NAMALWA (cell line): ENCODE results near the gene GPSM1.

Experiments used
- DNase-seq: peaks from one replicate; pipeline ENCODE4 v3.0.0-alpha.2; 2015; ENCODE audit warnings: low spot score

The GPSM1 gene

GRCh38 chr9:136290508-136291000 is 36.8 kb upstream of the GPSM1 start:
- DNase-seq, result no peak

- no peak for DNase-seq
These were observed 35.9 kb upstream of the GPSM1 start for GRCh38 chr9:136291306-136292025.

GRCh38 chr9:136292026-136292538 is 35.3 kb upstream of the GPSM1 start:
- DNase-seq, result no peak

GRCh38 chr9:136292591-136293448 is 34.5 kb upstream of the GPSM1 start:
- DNase-seq, result no peak

GRCh38 chr9:136293476-136294077 is 33.8 kb upstream of the GPSM1 start:
- DNase-seq, result no peak

GRCh38 chr9:136294437-136294836 is 32.9 kb upstream of the GPSM1 start:
- DNase-seq, result no peak

- no peak for DNase-seq
These were observed 32.3 kb upstream of the GPSM1 start for GRCh38 chr9:136295055-136295454.

GRCh38 chr9:136295542-136296433 is 31.6 kb upstream of the GPSM1 start:
- DNase-seq, result no peak

- DNase-seq, result no peak
These were observed 30.8 kb upstream of the GPSM1 start for GRCh38 chr9:136296434-136297015.

GRCh38 chr9:136297016-136297691 is 30.2 kb upstream of the GPSM1 start:
- DNase-seq, result peak; percentile 73

GRCh38 chr9:136297766-136298735 is 29.3 kb upstream of the GPSM1 start:
- no peak for DNase-seq

- no peak for DNase-seq
These were observed 28.2 kb upstream of the GPSM1 start for GRCh38 chr9:136299116-136299515.

- DNase-seq, result no peak
These were observed 27.8 kb upstream of the GPSM1 start for GRCh38 chr9:136299541-136299940.

GRCh38 chr9:136300016-136300545 is 27.3 kb upstream of the GPSM1 start:
- no peak for DNase-seq

GRCh38 chr9:136300866-136301265 is 26.5 kb upstream of the GPSM1 start:
- no peak for DNase-seq

GRCh38 chr9:136302527-136302926 is 24.8 kb upstream of the GPSM1 start:
- no peak for DNase-seq

- no peak for DNase-seq
These were observed 24.1 kb upstream of the GPSM1 start for GRCh38 chr9:136303066-136303824.

GRCh38 chr9:136303825-136304416 is 23.4 kb upstream of the GPSM1 start, which contains the start of gene CCDC187:
CCDC187 (minus strand) TSS chr9:136304094; CDS start chr9:136303830, 264 bp downstream.
- DNase-seq, result no peak
